HG03469 (cell line): Measurements from ENCODE around the gene KRTAP5-6.

ENCODE experiments used
- ATAC-seq: cut with Tn5 transposase; IDR thresholded peaks from one replicate; pipeline ENCODE4 v1.9.1; 2021; ENCODE audit warnings: mild to moderate bottlenecking, moderate library complexity, moderate number of reproducible peaks; ENCODE audit not compliant: unreplicated experiment

The KRTAP5-6 gene

DNA sequence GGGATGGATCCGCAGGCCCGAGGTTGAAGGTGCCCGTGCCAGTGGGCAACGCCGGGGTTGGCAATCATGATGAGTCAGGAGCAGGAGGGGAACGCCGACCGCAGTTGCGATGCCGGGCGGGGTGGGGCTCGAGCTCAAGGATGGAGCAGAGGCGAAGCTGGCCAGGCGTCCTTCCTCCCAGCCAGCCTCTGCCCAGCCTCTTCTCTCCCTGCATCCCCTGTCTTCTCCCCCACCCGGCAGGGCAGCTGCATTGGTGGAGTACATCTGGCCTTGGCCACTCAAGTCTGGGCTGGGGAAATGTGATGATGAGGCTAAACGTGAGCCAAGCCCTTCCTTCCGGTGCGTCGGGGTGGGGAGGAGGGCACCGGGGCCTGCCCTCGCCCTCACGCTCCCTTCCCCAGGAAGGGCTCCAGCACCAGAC is 49.5 kb downstream of the KRTAP5-6 start:
- no peak for ATAC-seq

GRCh38 chr11:1746956-1747752 is 50.2 kb downstream of the KRTAP5-6 start:
- ATAC-seq, result no peak
